Right lobe of liver (tissue), 6 donors: ENCODE results near the gene ALPL. TPM values are rescaled to one million over a fixed set of nuclear protein-coding genes. Genes with fewer than 3 reads are reported as not detected.

ENCODE experiments used
- ATAC-seq, 4 donors: fragments of 200-7000 bp; cut with Tn5 transposase; one replicate each; pipeline ENCODE4 v1.9.1; 2020; ENCODE audit warnings: mild to moderate bottlenecking in 4 of 4, moderate library complexity in 4 of 4
- DNase-seq, 3 donors: peaks; one replicate each; pipeline ENCODE4 v3.0.0-alpha.2; 2020
- H3K27ac ChIP-seq, 3 donors: fragments of 200-600 bp; one replicate each; pipeline ENCODE4 v1.8.0; 2022
- H3K27me3 ChIP-seq, 2 donors: fragments of 200-600 bp; one replicate each; pipeline ENCODE4 v1.8.0; 2022
- H3K36me3 ChIP-seq, 4 donors: fragments of 200-600 bp; sonication (generic) in 1 of 4; one replicate each; pipeline versions ENCODE4 v1.5.1 to v1.8.0; 2017 to 2022; ENCODE audit warnings: control low read depth in 1 of 4
- H3K4me1 ChIP-seq, 4 donors: fragments of 200-600 bp; sonication (generic) in 1 of 4; one replicate each; pipeline versions ENCODE4 v1.5.1 to v1.8.0; 2017 to 2022; ENCODE audit warnings: control low read depth in 1 of 4
- H3K4me3 ChIP-seq, 3 donors: fragments of 200-600 bp; one replicate each; pipeline ENCODE4 v1.8.0; 2022
- H3K9me3 ChIP-seq, 4 donors: fragments of 200-600 bp; sonication (generic) in 1 of 4; one replicate each; pipeline versions ENCODE4 v1.5.1 to v1.8.0; 2017 to 2022; ENCODE audit warnings: control low read depth in 1 of 4
- CTCF ChIP-seq, 4 donors: fragments of 200-600 bp in 3 of 4; fragments of 450-650 bp in 1 of 4; IDR thresholded peaks; one replicate each; pipeline versions ENCODE4 v1.5.1 to v1.8.0; 2016 to 2022; ENCODE audit warnings: antibody characterized with exemption in 4 of 4, mild to moderate bottlenecking in 2 of 4
- POLR2A ChIP-seq: fragments of 450-650 bp; IDR thresholded peaks from one replicate; pipeline ENCODE4 v1.6.1; 2017; ENCODE audit warnings: antibody characterized with exemption, mild to moderate bottlenecking
- WGBS: methylation state at CpG from one replicate; pipeline ENCODE4 v1.1.6; 2018; ENCODE audit warnings: low coverage, low lambda C conversion rate; ENCODE audit not compliant: insufficient coverage; ENCODE audit errors: missing lambda C conversion rate; 5-methylcytosine and 5-hydroxymethylcytosine counted together
- intact Hi-C, 2 donors: fragments of 100-400 bp; cut with DNase I; formaldehyde crosslinking; loops; one replicate each; pipeline versions ENCODE4 v1.11.2 to v1.14.1; 2022
- total RNA-seq, 6 experiments: library from RNA; depleted of rRNA in 2 of 6; stranded (reverse); fragments of >200 nt in 2 of 6; fragmentation: NEBNext Ultra II Directional in 3 of 6; extraction: Animal tissue kit (Norgen Biotek cat#: 25700) in 3 of 6; gene quantifications; one replicate each; pipeline versions ENCODE4 v1.1.0 to v1.2.4, GENCODE V29; 2016 to 2023
- donor health status: DM: no; HTN: yes; CAD: no.
- donor health status: DM: no; HTN: no; CAD: no.
- donor health status: DM: no; HTN: no; CAD: no.
- donor health status: DM: no; HTN: yes; CAD: no.
- donor health status: DM: no; HTN: yes; CAD: no.

Gene ALPL
- total RNA-seq, 6 experiments from 2014 or later = 23.2 to 81.5 (median 48.1) TPM

GRCh38 chr1:21510113-21510493, 880 bp downstream of the ALPL start:
- H3K4me3 ChIP-seq = peak overlapping the region in 2 of 3 donors; percentile 23 to 47
- no peak for TF ChIP-seq CTCF (IDR thresholded peaks at IDR 0.05)
- TF ChIP-seq POLR2A = no peak
- DNase-seq (no peak), ATAC-seq (no peak)
- peaks cover 0 to 7% of the 10 kb centered on the region in 2 donors for H3K27me3 ChIP-seq
- H3K27ac ChIP-seq = no peak overlapping the region
- H3K4me1 ChIP-seq = peaks cover 0 to 7% (median 0%) of the 10 kb centered on the region in 4 donors
- intact Hi-C loops = loop anchor here (5.0 to 10.0 kb wide), 3 partner anchors 62 to 155 kb away; partner anchors contain the start of gene RAP1GAP (in 1 of the 2)
- whole genome bisulfite sequencing = 13% methylated on average over 4 of the region's 12 CpGs
- H3K9me3 ChIP-seq = no peaks in the 10 kb centered on the region
- no peaks in the 10 kb centered on the region for H3K36me3 ChIP-seq

- Histone ChIP-seq H3K4me1 (peaks cover 0 to 7% (median 0%) of the 10 kb centered on the region in 4 donors), H3K36me3 (no peaks in the 10 kb centered on the region), H3K9me3 (no peaks in the 10 kb centered on the region), H3K4me3 (no peak overlapping the region), H3K27ac (no peak overlapping the region), H3K27me3 (peaks cover 0 to 7% of the 10 kb centered on the region in 2 donors)
- 100% methylated on average over 1 of the region's 9 CpGs for WGBS
- TF ChIP-seq POLR2A (no peak), CTCF (IDR thresholded peaks at IDR 0.05) (peak in 2 of 4 donors; percentile 9 to 12)
- ATAC-seq (no peak), DNase-seq (no peak)
- intact Hi-C loops = loop anchor here (5.0 to 10.0 kb wide), 3 partner anchors 61 to 154 kb away; partner anchors contain the start of gene RAP1GAP (in 1 of the 2)
Observed at GRCh38 chr1:21510885-21511578, 1.8 kb downstream of the ALPL start.

- Histone ChIP-seq H3K4me3 (no peak overlapping the region), H3K36me3 (no peaks in the 10 kb centered on the region), H3K27ac (no peak overlapping the region), H3K4me1 (peaks cover 0 to 7% (median 0%) of the 10 kb centered on the region in 4 donors), H3K27me3 (peaks cover 0 to 7% of the 10 kb centered on the region in 2 donors), H3K9me3 (no peaks in the 10 kb centered on the region)
- intact Hi-C loops = loop anchor here (5.0 to 10.0 kb wide), 3 partner anchors 60 to 153 kb away; partner anchors contain the start of gene RAP1GAP (in 1 of the 2)
- WGBS = 56% methylated on average over 8 of the region's 11 CpGs
- peak in 2 of 4 donors; percentile 10 to 12 for ATAC-seq
- TF ChIP-seq CTCF (IDR thresholded peaks at IDR 0.05) (no peak), POLR2A (no peak)
- no peak for DNase-seq
Observed at GRCh38 chr1:21511579-21512522, 2.6 kb downstream of the ALPL start.

DNA sequence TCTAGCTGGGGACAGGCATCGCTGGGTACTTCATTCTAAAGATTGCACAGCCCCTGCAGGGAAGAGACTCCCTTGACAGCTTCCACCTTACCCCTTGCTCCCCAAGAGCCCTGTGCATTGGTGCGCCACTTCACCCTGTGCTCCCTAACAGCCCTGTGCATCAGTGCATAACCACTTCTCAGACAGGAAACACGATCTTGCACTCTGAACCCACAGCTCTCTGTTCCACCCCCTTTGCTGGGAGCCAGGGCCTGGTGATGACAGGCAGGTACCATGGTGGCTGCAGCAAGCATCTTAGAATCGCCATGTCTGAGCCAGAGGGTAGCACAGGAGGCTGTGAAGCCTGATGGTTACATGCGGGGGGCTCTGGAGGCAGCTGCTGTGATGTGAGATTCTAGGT, 5.0 kb downstream of the ALPL start:
- ATAC-seq = no peak
- Histone ChIP-seq H3K27me3 (no peaks in the 10 kb centered on the region), H3K4me3 (no peak overlapping the region), H3K36me3 (no peaks in the 10 kb centered on the region), H3K9me3 (no peaks in the 10 kb centered on the region), H3K27ac (no peak overlapping the region), H3K4me1 (peaks cover 0 to 4% (median 0%) of the 10 kb centered on the region in 4 donors)
- no peak for DNase-seq
- TF ChIP-seq CTCF (IDR thresholded peaks at IDR 0.05) (no peak), POLR2A (no peak)
- 33% methylated on average over 1 of the region's 5 CpGs for WGBS
- intact Hi-C loops = loop anchor here (5.0 to 10.0 kb wide), 3 partner anchors 58 to 151 kb away; partner anchors contain the start of gene RAP1GAP (in 1 of the 2)
